ENCODE results near the gene TAS2R43. TPM values are rescaled to one million over a fixed set of nuclear protein-coding genes. Genes with fewer than 3 reads are reported as not detected.
A peak's percentile ranks its signal among the peaks of the same experiment; 100 is the strongest.

TAS2R43 gene, protein sequence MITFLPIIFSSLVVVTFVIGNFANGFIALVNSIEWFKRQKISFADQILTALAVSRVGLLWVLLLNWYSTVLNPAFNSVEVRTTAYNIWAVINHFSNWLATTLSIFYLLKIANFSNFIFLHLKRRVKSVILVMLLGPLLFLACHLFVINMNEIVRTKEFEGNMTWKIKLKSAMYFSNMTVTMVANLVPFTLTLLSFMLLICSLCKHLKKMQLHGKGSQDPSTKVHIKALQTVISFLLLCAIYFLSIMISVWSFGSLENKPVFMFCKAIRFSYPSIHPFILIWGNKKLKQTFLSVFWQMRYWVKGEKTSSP
- total RNA-seq (2022) (not detected in 2 replicates), Bru-seq, nascent RNA (percentile 58 among the genes with signal in this experiment), BruChase-seq, experiment 1, labeled RNA remaining after a 2-hour chase (percentile 66 among the genes with signal in this experiment), BruChase-seq, experiment 2, labeled RNA remaining after a 6-hour chase (percentile 58 among the genes with signal in this experiment)
- long read RNA-seq = 0 reads

DNA sequence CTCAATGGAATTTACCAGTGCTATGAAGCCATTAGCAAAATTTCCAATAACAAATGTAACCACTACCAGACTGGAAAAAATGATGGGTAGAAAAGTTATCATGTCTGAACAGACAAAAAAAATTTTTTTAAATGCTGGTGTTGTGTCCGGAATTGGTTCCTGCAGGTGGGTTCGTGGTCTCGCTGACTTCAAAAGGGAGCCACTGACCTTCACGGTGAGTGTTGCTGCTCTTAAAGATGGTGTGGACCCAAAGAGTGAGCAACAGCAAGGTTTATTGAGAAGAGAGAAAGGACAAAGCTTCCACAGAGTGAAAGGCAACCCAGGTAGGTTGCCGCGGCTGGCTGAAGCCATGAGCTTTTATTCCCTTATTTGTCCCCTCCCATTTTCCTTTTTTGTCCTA is at the start of gene TAS2R43:
TAS2R43 (minus strand) TSS at position 186 of the 400 bp plus-strand sequence; CDS start at position 102, 84 bp downstream.
- Mint-ChIP-seq H3K27ac (ENCODE audit: unreplicated experiment) (no peak within 1 kb of the TSS), H3K27me3 (ENCODE audit: insufficient read depth, unreplicated experiment) (no peaks in the 10 kb centered on the region), H3K9me3 (ENCODE audit: unreplicated experiment) (no peaks in the 10 kb centered on the region), H3K4me3 (ENCODE audit: unreplicated experiment) (no peak within 1 kb of the TSS), H3K36me3 (ENCODE audit: insufficient read depth, unreplicated experiment) (no peaks in the 10 kb centered on the region), H3K4me1 (ENCODE audit: low read depth, unreplicated experiment) (no peaks in the 10 kb centered on the region)
- Histone ChIP-seq H3K27me3 (replicated peaks; ENCODE audit: control insufficient read depth, insufficient read depth, low read length) (no peaks in the 10 kb centered on the region), H3K4me3 (ENCODE audit: low read depth, low read length) (no peak within 1 kb of the TSS), H3K4me1 (no peaks in the 10 kb centered on the region), H3K9me3 (no peaks in the 10 kb centered on the region), H3K36me3 (ENCODE audit: control insufficient read depth, insufficient read depth, low read length) (no peaks in the 10 kb centered on the region)
- no TSS peak for BruUV-seq (replicated peaks)
- intact Hi-C loops (cut with micrococcal nuclease; ENCODE audit: unreplicated experiment) = no loop called here
- no peak for TF ChIP-seq CTCF (IDR thresholded peaks at IDR 0.05; ENCODE audit: insufficient read depth in 1 of 2, low read depth in 1 of 2, low read length in 1 of 2, severe bottlenecking in 1 of 2, unreplicated experiment in 1 of 2)
- ChIA-PET POLR2A (no interaction called here), CTCF (no interaction called here)
- DNase-seq = no peak

DNA sequence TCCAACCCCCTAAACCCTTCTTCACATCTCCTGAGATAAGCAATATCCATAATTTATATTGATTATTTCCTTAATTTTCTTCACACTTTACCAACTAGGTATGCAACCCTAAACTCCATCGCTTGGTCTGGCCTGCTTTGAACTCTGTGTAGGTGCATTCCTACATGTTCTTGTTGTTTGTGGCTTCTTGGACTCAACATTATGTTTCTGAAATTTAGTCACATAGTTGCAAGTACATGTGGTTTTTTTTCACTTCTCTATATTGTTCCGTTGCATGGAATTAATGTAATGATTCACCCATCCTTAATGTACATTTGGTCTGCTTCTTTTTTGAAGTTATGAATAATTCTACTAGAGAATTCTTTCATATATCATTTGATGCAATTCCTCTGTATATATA is 44.0 kb upstream of the TAS2R43 start:
- no peaks in the 10 kb centered on the region for H3K36me3 Mint-ChIP-seq (ENCODE audit: insufficient read depth, unreplicated experiment)

GRCh38 chr12:11134305-11134704 is 42.2 kb upstream of the TAS2R43 start, which contains the start of gene TAS2R30:
Gene TAS2R30, minus strand, starts transcription at chr12:11134644. Its CDS starts 400 bp downstream, at chr12:11134244.
- Histone ChIP-seq H3K27me3 (replicated peaks; ENCODE audit: control insufficient read depth, insufficient read depth, low read length) (no peaks in the 10 kb centered on the region), H3K4me3 (ENCODE audit: low read depth, low read length) (no peak within 1 kb of the TSS), H3K4me1 (peaks cover 7% of the 10 kb centered on the region; the same call in 1 of the 2 replicates), H3K36me3 (ENCODE audit: control insufficient read depth, insufficient read depth, low read length) (no peaks in the 10 kb centered on the region), H3K9me3 (no peaks in the 10 kb centered on the region)
- no peak within 1 kb of the TSS for H3K4me3 Mint-ChIP-seq (ENCODE audit: unreplicated experiment)
- ChIA-PET CTCF (no interaction called here), POLR2A (no interaction called here)
- DNase-seq = no peak
- no peak for TF ChIP-seq CTCF (IDR thresholded peaks at IDR 0.05; ENCODE audit: insufficient read depth in 1 of 2, low read depth in 1 of 2, low read length in 1 of 2, severe bottlenecking in 1 of 2, unreplicated experiment in 1 of 2)
- peaks cover 2% of the 10 kb centered on the region for H3K36me3 Mint-ChIP-seq (ENCODE audit: insufficient read depth, unreplicated experiment)
- H3K27ac Mint-ChIP-seq (ENCODE audit: unreplicated experiment) = no peak within 1 kb of the TSS
- no peaks in the 10 kb centered on the region for H3K9me3 Mint-ChIP-seq (ENCODE audit: unreplicated experiment)
- no TSS peak for BruUV-seq (replicated peaks)
- intact Hi-C loops (cut with micrococcal nuclease; ENCODE audit: unreplicated experiment) = no loop called here
- no peaks in the 10 kb centered on the region for H3K27me3 Mint-ChIP-seq (ENCODE audit: insufficient read depth, unreplicated experiment)
- H3K4me1 Mint-ChIP-seq (ENCODE audit: low read depth, unreplicated experiment) = peaks cover 8% of the 10 kb centered on the region

More for the DNA sequence above, 44.0 kb upstream of the TAS2R43 start:
- H3K9me3 ChIP-seq = no peaks in the 10 kb centered on the region
- TF ChIP-seq CTCF (IDR thresholded peaks at IDR 0.05; ENCODE audit: insufficient read depth in 1 of 2, low read depth in 1 of 2, low read length in 1 of 2, severe bottlenecking in 1 of 2, unreplicated experiment in 1 of 2) = no peak
- Mint-ChIP-seq H3K4me3 (ENCODE audit: unreplicated experiment) (no peak overlapping the region), H3K27ac (ENCODE audit: unreplicated experiment) (no peak overlapping the region), H3K9me3 (ENCODE audit: unreplicated experiment) (no peaks in the 10 kb centered on the region), H3K27me3 (ENCODE audit: insufficient read depth, unreplicated experiment) (no peaks in the 10 kb centered on the region), H3K4me1 (ENCODE audit: low read depth, unreplicated experiment) (peaks cover 8% of the 10 kb centered on the region)
- H3K36me3 ChIP-seq (ENCODE audit: control insufficient read depth, insufficient read depth, low read length) = no peaks in the 10 kb centered on the region
- intact Hi-C loops (cut with micrococcal nuclease; ENCODE audit: unreplicated experiment) = no loop called here
- POLR2A ChIA-PET = no interaction called here
- no peak for DNase-seq
- H3K4me1 ChIP-seq = peaks cover 7% of the 10 kb centered on the region; the same call in 1 of the 2 replicates
- no peak overlapping the region for H3K4me3 ChIP-seq (ENCODE audit: low read depth, low read length)
- H3K27me3 ChIP-seq (replicated peaks; ENCODE audit: control insufficient read depth, insufficient read depth, low read length) = no peaks in the 10 kb centered on the region
- CTCF ChIA-PET = no interaction called here
- BruUV-seq (replicated peaks) = no TSS peak
